DOHH2 (cell line): ENCODE measurements around the gene AKAIN1.

ENCODE experiments used
- H3F3A ChIP-seq: fragments of 200-600 bp; sonication (generic), shearing (Covaris generic); 2 replicates; pipeline ENCODE4 v1.6.0; 2016; ENCODE audit warnings: antibody characterized with exemption, mild to moderate bottlenecking; ENCODE audit not compliant: control insufficient read depth, insufficient read depth
- H3K27ac ChIP-seq: fragments of 200-600 bp; sonication (generic); 2 replicates; pipeline ENCODE4 v1.5.1; 2014; ENCODE audit warnings: low read depth, mild to moderate bottlenecking, low read length, moderate library complexity
- H3K27me3 ChIP-seq: fragments of 200-600 bp; sonication (generic); 2 replicates; pipeline ENCODE4 v1.6.1; 2014; ENCODE audit warnings: mild to moderate bottlenecking, low read length, mixed read lengths; ENCODE audit not compliant: control insufficient read depth
- H3K36me3 ChIP-seq: fragments of 200-600 bp; sonication (generic); 2 replicates; pipeline ENCODE4 v1.6.1; 2014; ENCODE audit warnings: mild to moderate bottlenecking, low read length, moderate library complexity, mixed read lengths; ENCODE audit not compliant: control insufficient read depth
- H3K4me1 ChIP-seq: fragments of 200-600 bp; sonication (generic); 2 replicates; pipeline ENCODE4 v1.6.1; 2014; ENCODE audit warnings: mild to moderate bottlenecking, low read length, mixed read lengths; ENCODE audit not compliant: control insufficient read depth
- H3K4me2 ChIP-seq: fragments of 200-600 bp; sonication (generic); 2 replicates; pipeline ENCODE4 v1.6.0; 2014; ENCODE audit warnings: mild to moderate bottlenecking, low read length, moderate library complexity
- H3K4me3 ChIP-seq: fragments of 200-600 bp; sonication (generic); 2 replicates; pipeline ENCODE4 v1.5.1; 2014; ENCODE audit warnings: mild to moderate bottlenecking, low read length, mixed read lengths
- H3K79me2 ChIP-seq: fragments of 200-600 bp; sonication (generic); 2 replicates; pipeline ENCODE4 v1.6.1; 2014; ENCODE audit warnings: mild to moderate bottlenecking, low read length, mixed read lengths; ENCODE audit not compliant: control insufficient read depth
- H3K9me2 ChIP-seq: fragments of 200-600 bp; sonication (generic); replicated peaks from 2 replicates; pipeline ENCODE4 v1.6.1; 2014; ENCODE audit warnings: mild to moderate bottlenecking, low read length, mixed read lengths; ENCODE audit not compliant: control insufficient read depth
- H3K9me3 ChIP-seq: fragments of 200-600 bp; sonication (generic); 2 replicates; pipeline ENCODE4 v1.6.1; 2014; ENCODE audit warnings: antibody characterized with exemption, low read length, mixed read lengths; ENCODE audit not compliant: control insufficient read depth, insufficient read depth
- H4K20me1 ChIP-seq: fragments of 200-600 bp; sonication (generic); 2 replicates; pipeline ENCODE4 v1.6.0; 2014; ENCODE audit warnings: low read depth, mild to moderate bottlenecking, antibody characterized with exemption, low read length, moderate library complexity; ENCODE audit not compliant: control insufficient read depth, insufficient read depth
- EZH2phosphoT487 ChIP-seq: fragments of 200-600 bp; sonication (generic); IDR thresholded peaks from 2 replicates; pipeline ENCODE4 v1.6.1; 2017; ENCODE audit warnings: borderline replicate concordance, mild to moderate bottlenecking, antibody characterized with exemption, low read length, moderate library complexity, mixed read lengths
- TF ChIP-seq, protein P1 (sequence below): fragments of 200-600 bp; sonication (generic); IDR thresholded peaks from one replicate; pipeline ENCODE4 v1.5.1; 2014; ENCODE audit warnings: antibody characterized with exemption, mild to moderate bottlenecking, low read depth, low read length; ENCODE audit not compliant: poor library complexity, severe bottlenecking

The AKAIN1 gene

DNA sequence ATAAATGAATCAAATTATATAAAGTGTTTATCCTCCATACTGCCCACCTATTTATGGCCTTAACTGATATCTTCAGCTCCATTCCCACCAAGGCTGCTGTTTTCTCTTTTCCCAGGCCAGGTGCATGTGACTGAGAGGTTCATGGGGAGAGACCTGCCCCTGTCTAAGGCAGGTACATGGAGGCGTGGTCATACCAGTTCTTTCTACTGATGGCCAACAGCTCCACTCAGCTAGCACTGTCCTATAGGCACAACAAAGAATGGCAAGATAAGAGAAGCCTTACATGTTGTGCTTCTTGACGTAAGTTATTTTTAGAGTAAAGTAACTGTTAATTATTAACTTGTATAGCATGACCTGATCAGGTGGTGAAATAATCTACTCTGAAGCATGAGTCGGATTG, 16.8 kb downstream of the AKAIN1 start:
- Histone ChIP-seq H3K27ac (no peak overlapping the region), H3F3A (no peaks in the 10 kb centered on the region), H3K36me3 (no peaks in the 10 kb centered on the region), H3K79me2 (no peaks in the 10 kb centered on the region), H4K20me1 (no peaks in the 10 kb centered on the region), H3K4me2 (no peak overlapping the region), H3K27me3 (no peaks in the 10 kb centered on the region), H3K9me3 (no peaks in the 10 kb centered on the region), H3K9me2 (no peaks in the 10 kb centered on the region), H3K4me3 (no peak overlapping the region), H3K4me1 (peaks cover 5% of the 10 kb centered on the region)
- TF ChIP-seq, protein P1, sequence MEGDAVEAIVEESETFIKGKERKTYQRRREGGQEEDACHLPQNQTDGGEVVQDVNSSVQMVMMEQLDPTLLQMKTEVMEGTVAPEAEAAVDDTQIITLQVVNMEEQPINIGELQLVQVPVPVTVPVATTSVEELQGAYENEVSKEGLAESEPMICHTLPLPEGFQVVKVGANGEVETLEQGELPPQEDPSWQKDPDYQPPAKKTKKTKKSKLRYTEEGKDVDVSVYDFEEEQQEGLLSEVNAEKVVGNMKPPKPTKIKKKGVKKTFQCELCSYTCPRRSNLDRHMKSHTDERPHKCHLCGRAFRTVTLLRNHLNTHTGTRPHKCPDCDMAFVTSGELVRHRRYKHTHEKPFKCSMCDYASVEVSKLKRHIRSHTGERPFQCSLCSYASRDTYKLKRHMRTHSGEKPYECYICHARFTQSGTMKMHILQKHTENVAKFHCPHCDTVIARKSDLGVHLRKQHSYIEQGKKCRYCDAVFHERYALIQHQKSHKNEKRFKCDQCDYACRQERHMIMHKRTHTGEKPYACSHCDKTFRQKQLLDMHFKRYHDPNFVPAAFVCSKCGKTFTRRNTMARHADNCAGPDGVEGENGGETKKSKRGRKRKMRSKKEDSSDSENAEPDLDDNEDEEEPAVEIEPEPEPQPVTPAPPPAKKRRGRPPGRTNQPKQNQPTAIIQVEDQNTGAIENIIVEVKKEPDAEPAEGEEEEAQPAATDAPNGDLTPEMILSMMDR: no peak
- no peak for TF ChIP-seq EZH2phosphoT487

- Histone ChIP-seq H3K79me2 (no peaks in the 10 kb centered on the region), H3K4me3 (no peak overlapping the region), H3K4me2 (no peak overlapping the region), H3F3A (no peaks in the 10 kb centered on the region), H3K9me2 (no peaks in the 10 kb centered on the region), H3K9me3 (no peaks in the 10 kb centered on the region), H3K36me3 (no peaks in the 10 kb centered on the region), H3K4me1 (peaks cover 7% of the 10 kb centered on the region), H4K20me1 (no peaks in the 10 kb centered on the region), H3K27ac (no peak overlapping the region), H3K27me3 (no peaks in the 10 kb centered on the region)
- TF ChIP-seq, protein P1: no peak
- TF ChIP-seq EZH2phosphoT487: no peak
These were observed 18.5 kb downstream of the AKAIN1 start for GRCh38 chr18:5178519-5178918.

DNA sequence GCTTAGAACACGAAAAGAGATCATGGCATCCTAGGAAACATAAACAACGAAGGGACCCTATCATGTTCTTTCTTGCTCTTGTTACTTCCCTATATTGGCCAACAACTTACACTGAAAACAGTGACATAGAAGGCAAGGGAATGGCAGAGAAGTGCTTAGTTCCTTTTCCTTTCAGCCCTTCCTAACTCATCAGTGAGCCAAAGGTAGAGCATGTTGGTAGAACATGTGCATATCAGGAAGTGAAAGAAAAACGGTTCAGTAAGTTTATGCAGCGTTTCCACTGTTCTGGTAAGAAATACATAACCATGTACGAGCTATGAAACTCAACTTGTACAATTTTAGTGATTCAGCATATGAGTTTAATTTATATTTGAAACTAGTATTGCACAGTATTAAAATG, 21.7 kb downstream of the AKAIN1 start:
- no peak overlapping the region; the same call in 1 of the 2 replicates for H3K4me2 ChIP-seq
- no peaks in the 10 kb centered on the region for H3K27me3 ChIP-seq

More for the DNA sequence above, 21.7 kb downstream of the AKAIN1 start:
- Histone ChIP-seq H3K9me3 (no peaks in the 10 kb centered on the region), H4K20me1 (no peaks in the 10 kb centered on the region), H3K27ac (no peak overlapping the region), H3F3A (no peaks in the 10 kb centered on the region), H3K9me2 (no peaks in the 10 kb centered on the region), H3K4me1 (peaks cover 7% of the 10 kb centered on the region), H3K79me2 (no peaks in the 10 kb centered on the region), H3K36me3 (no peaks in the 10 kb centered on the region), H3K4me3 (no peak overlapping the region)
- no peak for TF ChIP-seq EZH2phosphoT487
- TF ChIP-seq, protein P1: no peak
